Measurements from ENCODE around the gene PHTF2.
"Not testable (repeated sequence)": the region's sequence is repeated elsewhere in the genome, so short reads cannot be mapped to it uniquely, and the experiment has no call there.

Gene PHTF2

DNA sequence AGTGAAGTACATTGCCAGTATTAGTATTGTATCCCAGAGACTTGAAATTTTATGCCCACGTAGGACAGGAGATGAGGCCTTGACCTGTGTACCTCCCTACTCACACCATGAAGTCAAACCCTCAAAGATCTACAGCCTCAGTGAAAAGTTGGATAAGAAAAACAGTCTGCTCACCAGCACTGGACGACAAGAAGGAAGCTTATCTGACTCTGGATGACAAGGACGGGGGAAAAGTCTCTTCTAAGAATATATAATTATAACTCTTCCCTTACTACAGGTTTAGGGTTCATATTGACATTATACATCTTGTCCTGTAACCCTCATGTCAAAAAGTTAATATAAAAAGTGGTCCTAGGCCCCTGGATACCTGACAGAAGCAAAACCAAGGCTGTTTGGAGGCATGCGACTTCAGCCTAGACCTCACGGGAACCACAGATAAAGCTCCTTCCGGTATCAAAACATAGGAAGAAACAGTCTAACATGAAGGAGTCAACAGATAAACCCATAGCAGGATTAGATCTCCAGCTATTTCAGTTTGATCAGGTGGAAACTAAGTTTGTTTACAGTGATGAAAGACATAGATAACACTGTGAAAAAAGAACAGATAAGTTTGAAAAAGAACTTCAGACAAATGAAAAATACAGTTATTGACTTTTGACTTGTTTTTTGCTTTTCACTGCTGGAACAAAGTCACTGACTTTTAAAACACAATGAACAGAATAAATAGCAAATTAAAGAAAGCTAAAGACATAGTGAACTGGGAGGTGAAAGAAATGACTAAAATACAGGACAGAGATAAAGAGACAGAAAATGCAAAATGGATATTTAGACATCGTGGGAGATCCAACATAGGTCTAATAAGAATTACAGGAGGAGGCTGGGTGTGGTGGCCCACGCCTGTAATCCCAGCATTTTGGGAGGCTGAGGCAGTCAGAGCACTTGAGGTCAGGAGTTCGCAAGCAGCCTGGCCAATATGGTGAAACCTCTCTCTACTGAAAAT is 145.9 kb downstream of the PHTF2 start:
- DNase-seq: no peak

DNA sequence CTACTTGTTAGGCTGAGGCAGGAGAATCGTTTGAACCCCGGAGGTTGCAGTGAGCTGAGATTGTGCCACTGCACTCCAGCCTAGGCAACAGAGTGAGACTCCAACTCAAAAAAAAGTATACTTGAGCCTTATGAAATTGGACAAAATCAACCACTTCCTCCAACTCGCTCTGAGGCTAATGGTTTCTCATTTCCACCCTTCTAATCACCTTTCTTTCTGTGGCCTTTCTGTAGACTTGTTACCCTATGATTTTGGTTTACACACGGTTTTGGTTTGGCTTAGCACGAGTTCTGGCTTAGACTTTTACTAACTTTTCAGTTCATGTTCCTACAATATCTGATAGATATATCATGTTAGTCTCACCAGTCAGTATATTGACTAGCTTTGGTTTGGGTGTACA is 152.0 kb downstream of the PHTF2 start:
- DNase-seq: no peak

DNA sequence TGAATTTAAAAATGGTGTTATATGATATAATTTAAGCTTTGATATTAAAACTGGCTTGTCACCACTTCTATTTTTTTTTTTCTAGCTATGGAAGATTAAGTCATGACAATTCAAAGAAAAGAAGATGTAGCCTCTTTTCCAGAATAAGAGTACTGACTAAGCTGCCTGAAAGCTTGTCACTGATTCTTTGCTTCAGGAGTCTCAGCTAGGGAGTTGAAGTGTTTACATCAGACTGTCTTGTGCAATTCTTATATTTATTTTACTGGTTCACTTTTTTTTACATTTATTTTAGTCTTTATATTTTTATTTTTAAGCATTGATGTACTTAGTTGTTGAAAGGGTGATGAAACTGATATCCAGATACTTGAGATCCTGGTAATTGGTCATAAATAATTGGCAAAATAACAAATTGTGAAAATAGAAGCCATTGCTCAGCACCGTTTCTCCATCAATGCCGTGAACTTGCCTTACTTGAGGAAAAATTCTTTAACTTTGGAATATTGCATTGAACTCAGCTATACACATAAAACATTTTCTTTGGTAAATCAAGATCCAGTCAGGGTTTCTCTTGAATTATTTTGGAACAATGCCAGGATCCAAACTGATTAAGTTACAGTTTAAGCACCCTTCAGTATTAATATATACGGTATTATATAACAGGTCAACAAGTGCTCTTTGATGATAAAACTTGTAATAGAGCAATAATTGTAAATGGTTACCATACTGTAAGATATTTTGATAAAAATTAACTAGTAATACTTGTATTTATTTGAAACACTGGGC is 156.4 kb downstream of the PHTF2 start:
- DNase-seq: peak; percentile 28

DNA sequence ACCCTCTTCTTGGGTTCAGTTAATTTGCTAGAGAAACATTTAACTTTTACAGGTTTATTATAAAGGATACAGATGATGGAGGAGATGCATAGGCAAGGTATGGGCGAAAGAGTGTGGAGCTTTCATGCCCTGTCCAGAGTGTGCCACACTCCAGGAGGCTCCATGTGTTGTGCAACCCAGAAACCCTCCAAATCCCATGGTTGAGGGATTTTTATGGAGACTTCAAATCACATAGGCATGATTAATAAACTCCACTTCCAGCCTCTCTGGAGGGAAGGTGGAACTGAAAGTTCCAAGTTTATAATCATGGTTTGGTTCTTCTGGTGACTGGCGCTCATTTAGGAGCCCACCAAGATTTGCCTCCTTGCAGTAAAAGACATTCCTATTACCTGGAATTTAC is 159.9 kb downstream of the PHTF2 start:
- peak; percentile 29 for DNase-seq

DNA sequence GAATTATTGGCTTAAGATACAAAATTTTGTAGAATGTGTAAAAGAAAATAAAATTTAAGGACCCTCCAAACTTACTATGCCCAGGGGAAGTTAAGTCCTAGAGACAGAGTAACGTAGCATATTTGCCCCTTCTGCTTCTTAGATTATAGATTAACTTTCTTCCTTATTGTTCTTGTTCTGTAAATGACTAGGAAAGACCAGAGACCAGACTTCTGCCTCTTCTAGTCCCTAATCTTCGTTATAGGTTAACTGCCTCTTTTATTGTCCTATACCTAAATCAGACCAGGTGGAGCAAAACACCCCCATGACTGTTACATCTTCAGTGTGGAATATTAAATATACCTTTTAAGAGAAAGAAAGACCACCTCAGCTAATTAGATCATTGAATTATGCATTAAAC is 160.5 kb downstream of the PHTF2 start:
- no peak for DNase-seq

DNA sequence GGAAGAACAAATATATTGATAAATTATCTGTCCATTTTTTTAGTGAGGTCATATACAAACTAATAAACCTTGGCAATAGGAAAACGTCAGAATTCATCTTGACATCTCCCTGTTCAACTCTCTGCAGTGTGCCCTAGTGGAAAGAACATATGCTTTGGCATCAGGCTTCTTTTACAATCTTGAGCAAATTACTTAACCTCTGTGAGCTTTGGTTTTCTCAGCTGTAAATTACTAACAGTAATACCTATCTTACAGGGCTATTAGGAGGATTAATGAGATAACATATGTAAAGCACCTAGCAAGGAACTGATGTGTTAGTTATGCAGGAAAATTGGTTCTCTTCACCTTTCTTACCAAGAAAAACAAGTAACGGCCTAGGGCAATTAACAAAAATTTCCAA is 161.8 kb downstream of the PHTF2 start:
- no peak for DNase-seq

DNA sequence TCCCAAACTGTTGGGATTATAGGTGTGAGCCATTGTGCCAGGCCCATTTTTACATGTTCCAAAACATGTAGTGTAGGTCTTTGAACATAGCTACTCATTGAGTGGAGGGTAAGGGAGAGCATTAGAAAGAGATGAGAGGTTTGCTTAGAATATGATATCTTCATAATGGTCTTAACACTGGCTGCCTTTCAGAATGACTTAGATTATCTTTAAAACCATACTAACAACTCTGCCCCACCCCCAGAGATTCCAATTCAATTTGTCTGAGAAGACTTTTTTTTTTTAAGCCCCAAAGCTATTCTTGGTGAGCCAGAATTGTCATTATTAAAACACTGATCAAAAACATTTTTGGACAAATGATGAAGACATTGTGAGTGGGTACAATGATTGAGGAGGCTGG is 168.9 kb downstream of the PHTF2 start:
- no peak for DNase-seq

DNA sequence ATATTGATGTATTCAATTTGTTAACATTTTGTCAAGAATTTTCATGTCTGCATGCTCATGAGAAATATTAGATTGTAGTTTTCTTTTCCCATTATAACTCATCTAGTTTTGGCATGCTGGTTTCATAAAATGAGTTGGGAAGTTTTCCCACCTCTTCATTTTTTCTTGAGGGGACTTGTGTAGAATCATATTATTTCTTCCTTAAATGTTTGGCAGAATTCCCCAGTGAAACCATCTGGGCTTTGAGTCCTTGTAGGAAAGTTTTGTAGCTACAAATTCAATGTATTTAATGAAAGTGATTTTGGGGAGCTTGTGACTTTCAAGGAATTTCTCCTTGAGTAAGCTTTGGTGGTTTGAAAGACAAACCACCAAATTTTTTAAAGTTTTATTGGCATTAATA is 173.2 kb downstream of the PHTF2 start:
- DNase-seq: no peak

DNA sequence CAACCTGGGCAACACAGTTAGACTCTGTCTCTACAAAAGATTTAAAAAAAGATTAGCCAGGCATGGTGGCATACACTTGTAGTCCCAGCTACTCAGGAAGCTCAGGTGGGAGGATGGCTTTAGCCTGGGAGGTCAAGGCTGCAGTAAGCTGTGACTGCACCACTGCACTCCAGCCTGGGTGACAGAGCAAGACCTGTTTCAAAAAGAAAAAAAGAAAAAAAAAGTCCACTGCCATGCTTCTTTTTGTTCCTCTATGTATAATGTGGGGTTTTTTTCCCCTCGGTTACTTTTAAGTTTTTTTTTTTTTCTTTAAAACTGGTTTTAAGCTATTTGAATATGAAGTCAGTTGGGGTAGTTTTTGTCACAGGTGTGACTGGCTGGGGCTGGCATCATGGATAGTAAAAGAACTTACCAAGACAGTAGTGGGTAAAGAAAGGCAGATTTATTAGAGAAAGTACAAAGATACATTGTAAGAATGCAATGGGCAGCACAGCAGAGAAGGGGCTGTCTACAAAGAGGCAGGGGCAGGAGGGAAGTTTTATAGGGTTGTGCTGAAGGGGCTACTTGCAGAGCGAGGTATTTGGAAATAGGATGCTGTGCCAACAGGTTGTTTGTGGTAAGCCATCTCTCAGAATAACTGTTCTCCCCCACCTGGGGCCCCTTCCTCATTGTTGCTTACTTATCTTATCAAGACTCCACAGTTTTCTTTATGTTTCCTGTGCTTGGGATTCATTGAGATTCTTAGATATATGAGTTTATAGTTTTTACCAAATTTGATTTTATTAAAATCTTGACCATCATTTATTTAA is 177.3 kb downstream of the PHTF2 start:
- no peak for DNase-seq

DNA sequence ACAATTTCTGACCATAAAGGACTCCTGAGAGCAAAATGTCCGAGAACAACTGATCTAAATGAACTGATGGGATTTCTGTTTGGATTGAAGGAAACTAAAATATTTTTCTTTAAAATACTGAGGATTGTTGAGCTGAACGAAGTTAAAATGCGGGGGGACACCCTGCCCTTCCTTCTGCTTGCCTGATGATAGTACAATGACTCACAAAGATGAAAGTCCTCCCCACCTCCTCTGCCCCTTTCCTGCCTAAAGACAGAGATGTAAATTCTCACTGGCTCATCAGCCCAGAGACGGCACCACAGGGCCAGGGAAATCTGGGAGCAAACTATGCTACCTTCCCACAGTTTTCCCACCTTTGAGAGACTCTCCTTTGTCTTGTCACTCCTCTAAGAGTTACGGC is 180.6 kb downstream of the PHTF2 start:
- DNase-seq: no peak

DNA sequence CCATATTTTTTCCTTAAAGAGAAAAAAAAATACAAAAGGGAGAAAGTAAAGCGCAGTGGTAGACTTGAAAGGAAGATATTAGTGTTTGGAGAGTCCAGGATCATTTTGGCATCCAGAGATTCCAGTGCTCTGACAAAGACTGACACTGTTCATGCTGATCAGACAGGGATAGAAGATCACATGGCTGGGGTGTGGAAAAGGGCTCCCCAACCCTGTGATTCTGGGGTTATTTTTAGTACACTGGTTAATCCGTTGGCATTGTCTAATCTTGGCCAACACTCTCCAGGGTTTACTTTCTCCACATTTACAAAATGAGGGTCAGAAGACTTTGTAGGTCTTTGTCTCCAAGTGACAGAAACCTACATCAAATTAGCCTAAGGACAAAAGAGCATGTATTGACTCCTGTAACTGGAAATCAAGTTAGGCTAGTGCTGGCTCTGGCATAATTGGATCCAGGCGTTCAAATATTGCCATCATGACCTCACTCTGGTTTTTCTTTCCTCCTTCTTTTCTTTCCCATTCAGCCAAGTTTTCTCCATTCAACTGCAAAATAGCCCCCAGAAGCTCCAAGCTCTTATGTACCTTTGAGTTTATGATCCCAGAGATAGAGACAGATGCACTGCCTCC is 181.6 kb downstream of the PHTF2 start:
- DNase-seq: no peak

DNA sequence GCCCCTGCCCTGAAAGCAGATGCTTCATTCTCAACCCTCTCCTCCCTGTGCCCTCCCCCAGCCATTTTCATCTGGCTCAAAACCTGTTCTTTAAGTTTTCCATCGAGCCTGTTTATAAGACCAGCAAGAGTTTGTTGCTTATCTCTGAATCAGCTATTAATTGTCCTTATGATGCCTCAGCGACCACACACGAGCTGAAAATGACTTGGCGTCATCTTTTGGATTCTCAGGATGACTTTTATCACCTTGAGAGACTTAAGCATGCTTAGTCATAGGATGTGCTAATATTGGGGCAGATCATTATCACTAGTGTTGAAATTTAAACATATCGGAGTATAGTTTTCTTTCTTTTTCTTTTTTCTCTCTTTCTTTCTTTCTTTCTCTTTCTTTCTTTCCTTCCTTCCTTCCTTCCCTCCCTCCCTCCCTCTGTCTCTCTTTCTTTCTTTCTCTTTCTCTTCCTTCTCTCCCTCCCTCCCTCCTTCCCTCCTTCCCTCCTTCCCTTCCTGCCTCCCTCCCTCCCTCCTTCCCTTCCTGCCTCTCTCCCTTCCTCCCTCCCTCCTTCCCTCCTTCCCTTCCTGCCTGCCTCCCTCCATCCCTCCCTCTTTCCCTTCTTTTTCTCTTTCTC is 184.5 kb downstream of the PHTF2 start:
- DNase-seq: no peak

DNA sequence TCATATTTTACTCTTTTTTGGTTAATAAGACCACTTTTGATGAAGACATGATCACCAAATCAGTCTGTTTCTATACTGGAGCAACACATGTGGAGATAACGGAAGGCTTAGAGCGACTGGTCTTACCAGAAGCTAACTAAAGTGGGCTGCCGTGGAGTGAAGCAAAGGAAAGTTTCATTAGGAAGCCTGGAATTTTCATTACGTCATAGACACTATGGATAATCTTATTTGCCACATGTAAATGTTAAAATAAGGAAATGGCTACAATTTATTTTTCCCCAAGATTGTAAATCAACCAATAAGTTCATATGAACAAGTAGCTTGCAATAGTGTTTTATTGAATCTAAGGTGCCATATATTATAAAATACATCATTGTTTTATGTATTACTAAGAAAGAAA is 185.4 kb downstream of the PHTF2 start:
- DNase-seq: no peak

DNA sequence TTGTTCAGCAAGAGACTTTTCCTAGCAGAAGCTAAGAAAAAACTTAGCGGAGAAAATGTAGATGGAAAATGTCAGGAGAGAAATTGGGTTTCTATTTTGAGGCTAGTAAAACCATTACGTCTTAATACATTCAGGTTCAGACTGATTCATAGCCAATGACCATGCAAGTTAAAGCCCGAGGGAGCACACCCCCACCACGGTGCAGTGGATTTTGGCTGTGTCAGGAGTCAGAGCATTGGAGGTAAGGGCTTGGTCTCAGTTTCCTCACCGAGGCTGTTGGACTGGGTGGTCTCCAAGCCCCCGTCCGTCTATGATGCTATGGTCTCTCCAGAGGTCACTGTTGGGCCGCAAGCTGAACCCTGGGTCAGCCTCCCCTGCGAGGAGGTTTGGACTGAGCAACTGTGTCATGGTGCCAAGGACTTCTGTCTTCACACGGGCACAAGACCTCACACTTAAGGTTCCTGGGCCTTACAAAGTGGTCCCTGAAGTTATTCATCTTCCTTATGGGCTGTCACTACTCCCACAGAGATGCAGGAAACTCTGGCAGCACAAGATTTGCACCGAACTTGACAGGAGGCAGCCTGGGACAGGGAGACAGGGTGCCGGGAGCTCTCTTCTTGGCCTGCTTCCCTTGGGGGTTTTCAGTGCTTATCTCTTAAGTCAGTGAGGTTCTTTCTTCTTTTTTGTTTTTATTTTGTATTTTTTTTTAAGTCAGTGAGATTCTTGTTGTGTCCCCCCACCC is 186.8 kb downstream of the PHTF2 start:
- DNase-seq: no peak

DNA sequence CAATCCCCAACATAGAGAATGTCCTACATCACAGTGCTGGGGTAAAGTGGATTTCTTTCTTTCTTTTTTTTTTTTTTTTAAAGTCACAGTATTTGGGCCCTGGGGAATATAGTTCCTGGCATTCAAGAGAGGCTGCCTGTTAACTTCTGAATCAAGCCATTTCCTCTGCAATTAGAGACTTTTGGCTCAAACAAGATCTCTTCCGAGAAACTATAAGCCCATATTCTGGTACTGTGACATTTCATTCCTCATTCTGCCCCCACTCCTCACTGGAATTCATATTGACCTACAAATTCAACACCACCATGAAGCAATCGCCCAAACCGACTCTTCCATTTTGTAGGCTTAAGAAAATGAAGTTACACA is 187.4 kb downstream of the PHTF2 start:
- DNase-seq: no peak

DNA sequence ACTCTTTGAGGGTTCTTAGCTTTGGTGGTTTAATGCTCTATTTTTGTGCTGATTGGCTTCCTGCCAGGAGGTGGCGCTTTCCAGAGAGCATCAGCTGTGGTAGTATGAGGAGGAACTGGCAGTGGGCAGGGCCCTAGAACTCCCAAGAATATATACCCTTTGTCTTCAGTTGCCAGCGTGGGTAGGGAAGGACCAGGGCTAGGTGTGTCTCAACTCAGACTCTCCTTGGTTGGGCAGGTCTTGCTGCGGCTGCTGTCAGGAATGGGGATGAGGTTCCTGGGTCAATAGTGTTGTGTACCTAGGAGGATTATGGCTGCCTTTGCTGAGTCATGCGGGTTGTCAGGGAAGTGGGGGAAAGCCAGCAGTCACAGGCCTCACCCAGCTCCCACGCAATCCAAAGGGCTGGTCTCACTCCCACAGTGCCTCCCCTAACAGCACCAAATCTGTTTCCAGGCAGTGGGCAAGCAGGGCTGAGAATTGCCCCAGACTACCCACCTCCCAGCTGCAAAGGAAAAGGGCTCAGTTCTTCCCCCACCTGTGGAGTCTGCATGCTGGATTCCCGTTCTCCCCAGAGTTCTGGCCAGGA is 191.5 kb downstream of the PHTF2 start:
- DNase-seq: peak; percentile 77

DNA sequence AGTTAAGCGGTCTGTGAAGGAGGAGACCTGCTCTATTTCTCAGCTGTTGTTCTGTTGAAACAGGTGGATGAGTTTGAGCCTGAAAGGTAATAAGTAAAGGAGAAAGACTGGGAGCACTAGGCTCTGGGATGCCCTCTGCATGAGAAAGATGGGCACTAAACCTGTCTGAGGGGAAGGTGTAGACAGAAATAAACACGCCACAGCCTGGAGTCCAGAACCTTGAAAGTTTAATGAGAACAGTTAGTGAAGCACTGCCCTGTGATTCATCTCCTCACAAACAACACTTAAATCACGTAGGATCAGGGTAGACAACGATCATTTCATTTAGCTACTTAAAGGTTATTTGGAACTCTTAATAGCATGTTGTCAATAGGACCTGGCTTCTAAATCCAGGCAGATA is 193.1 kb downstream of the PHTF2 start:
- peak; percentile 32 for DNase-seq

DNA sequence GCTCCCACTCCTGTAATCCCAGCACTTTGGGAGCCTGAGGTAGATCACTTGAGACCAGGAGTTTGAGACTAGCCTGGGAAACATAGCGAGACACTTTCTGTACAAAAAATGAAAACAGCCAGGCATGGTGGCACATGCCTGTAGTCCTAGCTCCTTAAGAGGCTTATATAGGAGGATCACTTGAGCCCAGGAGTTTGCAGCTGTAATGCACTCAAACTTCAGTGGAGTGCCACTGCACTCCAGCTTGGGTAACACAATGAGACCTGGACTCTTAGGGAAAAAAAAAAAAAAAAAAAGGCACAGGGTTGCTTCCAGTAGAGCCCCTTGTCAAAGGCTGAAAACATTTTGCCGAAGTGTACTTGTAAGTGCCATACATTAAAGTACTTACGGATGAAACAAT is 195.3 kb downstream of the PHTF2 start:
- no peak for DNase-seq

DNA sequence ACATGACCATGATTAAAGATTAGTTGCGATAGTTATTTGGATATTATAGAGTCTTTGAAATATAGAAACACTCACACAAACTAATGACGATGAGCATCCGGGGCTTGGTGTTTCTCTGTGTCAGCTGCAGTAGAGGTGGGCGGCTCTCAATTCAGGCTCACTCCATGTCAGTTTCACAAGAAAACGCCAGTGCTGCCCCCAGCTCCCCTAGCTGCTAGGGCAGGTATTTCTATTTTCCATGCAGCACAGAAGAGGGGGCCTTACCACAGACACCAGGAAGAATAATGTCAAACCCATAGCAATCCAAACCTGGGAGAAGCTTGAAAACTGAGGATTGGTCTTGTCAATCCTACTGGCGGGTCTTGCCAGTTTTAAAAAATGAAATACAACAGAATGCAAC is 197.1 kb downstream of the PHTF2 start:
- no peak for DNase-seq

DNA sequence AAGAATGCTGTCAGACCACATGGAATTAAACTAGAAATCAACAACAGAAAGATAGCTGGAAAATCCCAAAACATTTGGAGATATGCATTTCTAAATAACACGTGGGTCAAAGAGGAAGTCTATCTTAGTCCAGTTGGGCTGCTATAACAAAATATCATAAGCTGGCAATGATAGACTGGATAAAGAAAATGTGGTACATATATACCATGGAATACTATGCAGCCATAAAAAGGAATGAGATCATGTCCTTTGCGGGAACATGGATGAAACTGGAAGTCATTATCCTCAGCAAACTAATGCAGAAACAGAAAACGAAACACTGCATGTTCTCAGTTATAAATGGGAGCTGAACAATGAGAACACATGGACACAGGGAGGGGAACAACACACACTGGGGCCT is 200.6 kb downstream of the PHTF2 start:
- DNase-seq: not testable (repeated sequence)

DNA sequence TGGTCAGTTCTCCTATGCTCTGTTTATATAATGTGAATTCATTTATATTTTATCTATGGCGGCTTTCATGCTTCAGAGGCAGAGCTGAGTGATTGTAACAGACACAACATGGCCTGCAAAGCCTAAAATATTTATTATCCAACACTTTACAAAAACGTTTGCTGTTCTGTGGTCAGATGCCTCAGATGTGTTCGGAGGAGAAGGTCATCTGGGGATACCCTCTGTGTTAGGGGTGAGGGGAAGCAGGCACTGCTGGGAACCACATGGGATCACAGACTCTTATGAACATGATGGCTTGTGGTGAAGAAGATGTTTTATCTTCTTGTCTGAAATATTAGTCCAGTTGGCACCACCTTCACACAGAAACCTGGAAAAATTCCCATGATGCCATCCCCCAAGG is 203.4 kb downstream of the PHTF2 start:
- no peak for DNase-seq

Measured in DMS53 (cell line).